Motor neuron (in vitro differentiated cells): Measurements from ENCODE around the gene DHH. TPM values are rescaled to one million over a fixed set of nuclear protein-coding genes. Genes with fewer than 3 reads are reported as not detected.
"Not testable (repeated sequence)": the region's sequence is repeated elsewhere in the genome, so short reads cannot be mapped to it uniquely, and the experiment has no call there.

Experiments used
- ATAC-seq, 8 experiments: fragments of 200-7000 bp; cut with Tn5 transposase; replicated peaks in 6 of 8; 2 replicates each; pipeline ENCODE4 v1.8.0; 2021; ENCODE audit warnings: mild to moderate bottlenecking in 8 of 8, moderate library complexity in 8 of 8
- H3K27ac ChIP-seq, 2 donors: fragments of 250-450 bp; sonication (Bioruptor Pico); 2 replicates each; pipeline ENCODE4 v1.9.0; 2021; ENCODE audit warnings: antibody characterized with exemption in 2 of 2, mild to moderate bottlenecking in 2 of 2, moderate library complexity in 1 of 2
- H3K4me1 ChIP-seq, 2 donors: fragments of 250-450 bp; sonication (Bioruptor Pico); replicated peaks in 1 of 2; 2 replicates each; pipeline ENCODE4 v1.6.1; 2021; ENCODE audit warnings: antibody characterized with exemption in 2 of 2, mild to moderate bottlenecking in 2 of 2, moderate library complexity in 1 of 2
- H3K4me3 ChIP-seq, 5 donors: fragments of 250-450 bp; sonication (Bioruptor Pico); 2 replicates each; pipeline ENCODE4 v1.9.0; 2021; ENCODE audit warnings: antibody characterized with exemption in 5 of 5, mild to moderate bottlenecking in 5 of 5, moderate library complexity in 4 of 5
- WGBS, 10 experiments: fragments of 450-650 bp; shearing (Covaris generic); methylation state at CpG; one replicate each; pipeline ENCODE4 v1.0.0; 2022; 5-methylcytosine and 5-hydroxymethylcytosine counted together
- in situ Hi-C, 9 experiments: fragments of 400-800 bp; cut with MboI; loops; one replicate each; pipeline ENCODE4 v1.15.0; 2021; ENCODE audit warnings: low sequenced_read_pairs in 9 of 9, low pct_unique_long_range_greater_than_20kb in 2 of 9; ENCODE audit not compliant: unreplicated experiment in 9 of 9
- total RNA-seq, 8 experiments: library from RNA; unstranded; fragments of 300-600 nt; gene quantifications; 2 replicates each; pipeline versions ENCODE4 v1.2.3 to v1.2.4, GENCODE V29; 2022

DHH gene
- under 1 TPM in 7 of 8 experiments, not detected in 1; 0.09 to 0.62 (median 0.13) TPM for total RNA-seq

- peak; percentile 10 to 60 (median 40) for ATAC-seq
- Histone ChIP-seq H3K4me1 (peaks cover 18 to 33% of the 10 kb centered on the region in 2 donors), H3K4me3 (peak within 1 kb of the TSS in 3 of 5 donors; percentile 12 to 15 (median 13)), H3K27ac (no peak within 1 kb of the TSS)
- 0 to 27% (median 5%) methylated on average over 1 to 18 of the region's 49 CpGs; no CpG with 5 or more reads in 5 of the 10 experiments for WGBS, 10 experiments
- in situ Hi-C loops, result no loop called here
Measured at GRCh38 chr12:49094160-49094974, at the start of gene DHH. DHH (minus strand) TSS chr12:49094801; CDS start chr12:49094512, 289 bp downstream.

DNA sequence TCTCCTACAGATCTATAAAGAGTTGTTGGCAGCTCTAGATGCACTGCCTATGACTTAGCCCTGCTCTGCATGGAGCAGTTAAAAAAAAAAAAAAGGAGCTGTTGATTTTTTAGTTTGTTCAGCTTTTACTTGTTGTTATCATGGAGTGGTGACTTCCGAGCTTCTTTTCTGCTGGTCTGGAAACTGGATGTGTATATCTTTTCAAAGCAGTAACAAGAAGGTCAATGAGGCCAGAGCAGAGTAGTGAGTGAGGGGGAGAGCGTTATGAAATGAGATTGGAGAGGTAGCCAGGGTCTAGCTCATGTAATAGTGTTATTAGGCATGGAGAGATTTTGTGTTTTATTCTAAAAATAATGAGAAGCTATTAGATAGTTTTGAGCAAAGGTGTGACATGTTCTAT lies 49.8 kb upstream of the DHH start:
- 89 to 100% (median 100%) methylated on average over 1 to 2 of the region's 2 CpGs; no CpG with 5 or more reads in 2 of the 10 experiments for WGBS, 10 experiments
- H3K4me1 ChIP-seq, result no peaks in the 10 kb centered on the region
- no peak overlapping the region for H3K4me3 ChIP-seq
- no peak overlapping the region for H3K27ac ChIP-seq
- ATAC-seq, result no peak
- in situ Hi-C loops, result loop anchor here in 2 of 9 experiments (25.0 kb wide), 1 partner anchor 93 kb away; no protein-coding TSS in a partner anchor

GRCh38 chr12:49138999-49139398 lies 44.4 kb upstream of the DHH start:
- ATAC-seq, result no peak
- Histone ChIP-seq H3K27ac (no peak overlapping the region), H3K4me3 (no peak overlapping the region), H3K4me1 (no peaks in the 10 kb centered on the region)
- WGBS, 10 experiments, result 80 to 100% (median 90%) methylated on average over 1 to 2 of the region's 2 CpGs; no CpG with 5 or more reads in 2 of the 10 experiments
- in situ Hi-C loops, result loop anchor here in 2 of 9 experiments (25.0 kb wide), 1 partner anchor 98 kb away; no protein-coding TSS in a partner anchor

- in situ Hi-C loops, result loop anchor here in 2 of 9 experiments (25.0 kb wide), 1 partner anchor 99 kb away; no protein-coding TSS in a partner anchor
- no peak for ATAC-seq
- peaks cover 0 to 1% of the 10 kb centered on the region in 2 donors for H3K4me1 ChIP-seq
- no peak overlapping the region for H3K27ac ChIP-seq
- H3K4me3 ChIP-seq, result no peak overlapping the region
- WGBS, 10 experiments, result 14 to 100% (median 72%) methylated on average over 1 to 2 of the region's 2 CpGs; no CpG with 5 or more reads in 2 of the 10 experiments
Measured at GRCh38 chr12:49138587-49138986, 44.0 kb upstream of the DHH start.

DNA sequence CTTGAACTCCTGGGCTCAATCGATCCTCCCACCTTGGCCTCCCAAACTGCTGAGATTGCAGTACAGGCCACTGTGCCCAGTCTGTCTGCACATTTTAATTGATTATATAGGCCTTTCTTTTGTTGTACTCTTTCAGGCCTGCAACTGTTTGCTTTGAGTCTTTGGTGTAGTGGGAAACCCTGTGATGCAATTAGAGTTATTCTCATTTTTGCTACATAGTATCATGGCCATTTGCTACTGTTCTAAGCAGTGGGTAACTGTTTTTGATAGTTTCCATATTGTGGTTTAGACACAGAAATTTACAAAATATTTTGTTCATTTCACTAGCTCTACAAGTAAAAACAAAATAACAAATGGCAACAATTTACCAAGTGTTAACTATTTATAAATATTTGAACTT lies 42.9 kb upstream of the DHH start:
- Histone ChIP-seq H3K27ac (no peak overlapping the region), H3K4me1 (peaks cover 5 to 6% of the 10 kb centered on the region in 2 donors), H3K4me3 (no peak overlapping the region)
- ATAC-seq, result no peak
- WGBS, 10 experiments, result 57 to 100% (median 100%) methylated on average over 1 of the region's 1 CpG; no CpG with 5 or more reads in 5 of the 10 experiments
- in situ Hi-C loops, result loop anchor here in 2 of 9 experiments (25.0 kb wide), 1 partner anchor 100 kb away; no protein-coding TSS in a partner anchor

DNA sequence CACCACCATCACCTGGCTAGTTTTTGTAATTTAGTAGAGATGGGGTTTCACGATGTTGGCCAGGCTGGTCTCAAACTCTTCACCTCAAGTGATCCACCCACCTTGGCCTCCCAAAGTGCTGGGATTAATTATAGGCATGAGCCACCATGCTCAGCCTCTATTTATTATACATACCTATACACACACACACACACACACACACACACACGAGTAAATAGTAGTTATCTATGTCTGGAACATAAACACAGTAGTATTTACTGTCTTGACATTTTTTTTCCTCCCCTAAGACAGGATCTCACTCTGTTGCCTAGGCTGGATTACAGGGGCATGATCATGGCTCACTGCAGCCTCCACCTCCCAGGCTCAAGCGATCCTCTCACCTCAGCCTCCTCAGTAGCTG lies 42.4 kb upstream of the DHH start:
- in situ Hi-C loops, result loop anchor here in 2 of 9 experiments (25.0 kb wide), 1 partner anchor 100 kb away; no protein-coding TSS in a partner anchor
- not testable (repeated sequence) for H3K4me1 ChIP-seq, H3K27ac ChIP-seq, ATAC-seq, H3K4me3 ChIP-seq
- 40 to 100% (median 80%) methylated on average over 1 to 2 of the region's 3 CpGs; no CpG with 5 or more reads in 1 of the 10 experiments for WGBS, 10 experiments

DNA sequence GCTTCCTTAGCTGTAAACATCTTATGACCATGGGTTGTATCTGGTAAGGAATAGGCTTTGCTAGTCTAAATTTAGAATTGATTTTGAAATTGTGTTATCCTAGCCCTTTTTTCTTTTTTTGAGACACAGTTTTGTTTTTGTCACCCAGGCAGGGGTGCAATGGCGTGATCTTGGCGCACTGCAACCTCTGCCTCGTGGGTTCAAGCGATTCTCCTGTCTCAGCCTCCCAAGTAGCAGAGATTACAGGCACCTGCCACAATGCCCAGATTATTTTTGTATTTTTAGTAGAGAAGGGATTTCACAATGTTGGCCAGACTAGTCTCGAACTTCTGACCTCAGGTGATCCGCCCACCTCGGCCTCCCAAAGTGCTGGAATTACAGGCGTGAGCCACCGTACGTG lies 39.0 kb upstream of the DHH start:
- ATAC-seq, result no peak

DNA sequence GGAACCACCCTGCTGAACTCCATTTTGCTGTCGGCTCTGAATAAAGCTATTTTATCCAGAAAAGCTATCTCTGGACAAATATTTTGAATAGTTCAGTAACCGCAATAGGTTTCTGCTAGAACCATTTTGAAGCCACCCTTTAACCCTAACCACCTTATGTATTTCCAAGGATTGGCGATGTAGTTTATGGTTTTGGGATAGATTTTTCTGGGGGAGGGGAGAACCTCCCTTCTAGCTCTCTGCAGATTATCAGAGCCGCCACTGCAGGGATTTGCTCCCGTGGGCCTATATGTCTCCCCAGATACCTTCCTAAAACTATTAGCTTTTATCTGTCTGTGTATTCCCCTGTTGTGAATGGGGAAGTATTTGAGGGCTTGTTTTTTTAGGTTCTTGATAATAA lies 38.4 kb upstream of the DHH start:
- 0 to 80% (median 25%) methylated on average over 1 to 5 of the region's 5 CpGs for WGBS, 10 experiments
- Histone ChIP-seq H3K27ac (peak overlapping the region; percentile 58 to 60), H3K4me1 (peaks cover 12 to 14% of the 10 kb centered on the region in 2 donors), H3K4me3 (peak overlapping the region; percentile 52 to 94 (median 78))
- in situ Hi-C loops, result loop anchor here in 2 of 9 experiments (25.0 kb wide), 1 partner anchor 104 kb away; no protein-coding TSS in a partner anchor
- ATAC-seq, result no peak

More for the DNA sequence above, 39.0 kb upstream of the DHH start:
- H3K4me3 ChIP-seq, result peak overlapping the region in 2 of 5 donors; percentile 52 to 94
- H3K27ac ChIP-seq, result no peak overlapping the region
- 83 to 100% (median 95%) methylated on average over 1 to 10 of the region's 10 CpGs; no CpG with 5 or more reads in 3 of the 10 experiments for WGBS, 10 experiments
- H3K4me1 ChIP-seq, result peaks cover 12 to 14% of the 10 kb centered on the region in 2 donors
- in situ Hi-C loops, result loop anchor here in 2 of 9 experiments (25.0 kb wide), 1 partner anchor 104 kb away; no protein-coding TSS in a partner anchor

DNA sequence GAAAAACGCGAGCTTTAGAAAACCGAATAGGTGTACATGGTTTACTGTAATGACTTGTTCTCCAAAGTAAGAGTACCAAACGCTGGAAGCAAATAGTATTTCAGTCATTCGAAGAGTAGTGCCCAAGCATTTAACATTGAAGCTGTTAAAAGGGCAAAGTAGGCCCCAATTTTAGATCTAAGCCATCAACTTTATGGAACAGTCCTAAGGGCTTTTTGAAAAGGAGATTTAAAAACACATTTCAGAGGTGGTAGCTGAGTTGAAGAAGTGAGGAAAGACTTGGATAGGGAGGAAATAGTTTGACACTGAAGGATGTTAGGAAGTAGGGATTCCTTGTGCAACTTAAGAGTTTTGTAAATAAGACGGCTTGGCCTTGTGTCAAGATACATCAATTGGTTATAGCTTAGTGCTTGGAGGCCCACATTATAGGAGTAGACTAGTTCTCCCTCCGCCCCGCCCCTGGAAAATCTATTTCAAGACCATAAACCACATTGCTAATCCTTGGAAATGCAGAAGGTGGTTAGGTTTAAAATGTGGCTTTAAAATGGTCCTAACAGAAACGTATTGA lies 37.4 kb upstream of the DHH start:
- H3K4me1 ChIP-seq, result peaks cover 12 to 14% of the 10 kb centered on the region in 2 donors
- H3K4me3 ChIP-seq, result peak overlapping the region; percentile 52 to 94 (median 78)
- no peak for ATAC-seq
- in situ Hi-C loops, result loop anchor here in 2 of 9 experiments (25.0 kb wide), 1 partner anchor 105 kb away; no protein-coding TSS in a partner anchor
- H3K27ac ChIP-seq, result peak overlapping the region in 1 of 2 donors; percentile 5
- WGBS, 10 experiments, result 1 to 60% (median 7%) methylated on average over 3 to 9 of the region's 9 CpGs

- in situ Hi-C loops, result loop anchor here in 2 of 9 experiments (25.0 kb wide), 1 partner anchor 106 kb away; no protein-coding TSS in a partner anchor
- H3K27ac ChIP-seq, result peak within 1 kb of the TSS; percentile 96 to 97
- H3K4me3 ChIP-seq, result peak within 1 kb of the TSS; percentile 52 to 94 (median 78)
- WGBS, 10 experiments, result 0 to 2% (median 0%) methylated on average over 1 to 10 of the region's 79 CpGs; no CpG with 5 or more reads in 2 of the 10 experiments
- ATAC-seq, result peak; percentile 67 to 86 (median 83)
- peaks cover 12 to 14% of the 10 kb centered on the region in 2 donors for H3K4me1 ChIP-seq
Measured at GRCh38 chr12:49131051-49131893, 36.7 kb upstream of the DHH start, which contains the start of gene TUBA1B. TUBA1B (minus strand) TSS chr12:49131395; CDS start chr12:49131300, 95 bp downstream.

GRCh38 chr12:49130151-49131050 lies 35.8 kb upstream of the DHH start:
- peak overlapping the region; percentile 96 to 97 for H3K27ac ChIP-seq
- in situ Hi-C loops, result loop anchor here in 2 of 9 experiments (25.0 kb wide), 1 partner anchor 107 kb away; no protein-coding TSS in a partner anchor
- 0 to 16% (median 0%) methylated on average over 1 to 15 of the region's 66 CpGs; no CpG with 5 or more reads in 2 of the 10 experiments for WGBS, 10 experiments
- peaks cover 12 to 14% of the 10 kb centered on the region in 2 donors for H3K4me1 ChIP-seq
- ATAC-seq, result peak; percentile 61 to 73 (median 68)
- peak overlapping the region; percentile 52 to 94 (median 78) for H3K4me3 ChIP-seq
